ENCODE data around the gene SORCS2.

Gene SORCS2

DNA sequence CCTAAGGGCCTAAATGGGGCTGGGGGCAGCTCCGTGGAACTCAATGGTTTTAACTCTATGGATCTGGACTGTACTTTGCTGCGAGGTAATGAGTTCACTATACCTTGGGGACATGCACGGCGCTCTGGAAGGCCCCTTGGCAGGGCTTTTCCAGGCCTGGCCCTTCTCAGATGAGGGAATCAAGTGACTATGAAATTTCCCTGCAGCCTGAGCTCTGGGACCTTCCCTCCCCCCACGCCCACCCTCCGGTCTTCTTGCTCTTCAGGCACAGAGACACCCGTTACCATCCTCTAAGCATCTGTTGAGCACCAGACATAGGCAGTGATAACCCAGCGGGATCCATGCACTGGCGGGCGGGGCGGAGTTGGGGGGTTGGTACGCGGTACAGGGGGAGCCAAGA lies 133.2 kb downstream of the SORCS2 start:
- no peak overlapping the region for H3K27ac Mint-ChIP-seq
- DNase-seq: no peak
- H3K36me3 Mint-ChIP-seq (ENCODE audit: low read depth): no peaks in the 10 kb centered on the region
- peaks cover 5% of the 10 kb centered on the region for H3K9me3 Mint-ChIP-seq
- peaks cover 2% of the 10 kb centered on the region for H3K4me1 Mint-ChIP-seq (ENCODE audit: low read depth)
- H3K27me3 Mint-ChIP-seq: peaks cover 4% of the 10 kb centered on the region
- H3K4me3 Mint-ChIP-seq: no peak overlapping the region

DNA sequence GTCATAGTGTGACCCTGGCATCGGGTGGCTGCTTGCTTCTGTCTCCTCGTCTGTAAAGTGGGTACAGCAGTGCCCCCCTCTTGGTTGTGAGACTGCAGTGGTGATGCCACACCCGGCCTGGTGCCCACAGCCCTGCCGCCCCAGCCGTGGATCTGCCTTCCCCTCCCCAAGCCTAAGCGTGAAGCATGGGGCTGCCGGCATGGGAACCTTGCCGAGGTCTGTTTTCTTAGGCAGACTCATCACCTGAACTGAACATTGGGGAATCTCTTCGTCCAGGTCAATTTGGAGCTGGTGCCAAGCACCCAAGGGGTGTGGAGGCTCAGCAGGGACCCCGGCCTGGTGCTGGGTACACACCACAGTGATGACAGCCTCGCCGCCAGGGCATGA lies 134.0 kb downstream of the SORCS2 start:
- Mint-ChIP-seq H3K27me3 (peaks cover 4% of the 10 kb centered on the region), H3K36me3 (ENCODE audit: low read depth) (no peaks in the 10 kb centered on the region), H3K4me1 (ENCODE audit: low read depth) (peaks cover 2% of the 10 kb centered on the region), H3K4me3 (no peak overlapping the region), H3K9me3 (peaks cover under 1% of the 10 kb centered on the region), H3K27ac (no peak overlapping the region)
- no peak for DNase-seq

DNA sequence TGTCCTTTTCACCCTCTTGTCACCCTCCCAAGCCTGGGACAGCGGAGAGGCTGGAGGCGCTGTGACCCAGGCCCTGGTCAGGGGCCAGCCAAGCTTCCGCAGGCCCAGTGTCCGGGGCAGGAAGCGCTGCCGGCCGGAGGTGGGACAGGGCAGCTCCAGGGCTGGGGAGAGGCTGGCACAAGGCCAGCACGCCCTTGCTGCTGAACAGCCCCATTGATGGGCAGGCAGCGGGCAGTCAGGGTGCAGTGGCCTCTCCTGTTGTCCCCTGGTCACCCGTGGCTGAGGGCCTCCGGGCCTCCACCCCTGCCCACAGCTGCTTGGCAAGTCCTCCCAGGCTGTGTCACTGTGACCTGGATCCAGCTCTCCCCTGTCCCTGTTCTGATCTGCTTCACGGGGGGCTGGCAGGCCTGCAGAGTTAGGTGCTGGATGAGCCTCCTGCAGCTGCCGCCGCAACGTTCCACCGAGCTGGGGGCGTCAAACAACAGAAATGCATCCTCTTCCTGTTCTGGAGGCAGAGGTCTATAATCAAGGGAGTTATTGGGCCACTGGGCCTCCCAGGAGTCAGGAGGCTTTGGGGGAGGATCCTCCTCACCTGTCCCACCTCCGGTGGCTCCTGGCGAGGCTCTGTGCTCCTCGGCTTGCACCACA lies 134.5 kb downstream of the SORCS2 start:
- H3K4me3 Mint-ChIP-seq: no peak overlapping the region
- peaks cover 2% of the 10 kb centered on the region for H3K4me1 Mint-ChIP-seq (ENCODE audit: low read depth)
- no peak for DNase-seq
- H3K27ac Mint-ChIP-seq: no peak overlapping the region
- peaks cover 4% of the 10 kb centered on the region for H3K27me3 Mint-ChIP-seq
- no peaks in the 10 kb centered on the region for H3K9me3 Mint-ChIP-seq
- H3K36me3 Mint-ChIP-seq (ENCODE audit: low read depth): no peaks in the 10 kb centered on the region

DNA sequence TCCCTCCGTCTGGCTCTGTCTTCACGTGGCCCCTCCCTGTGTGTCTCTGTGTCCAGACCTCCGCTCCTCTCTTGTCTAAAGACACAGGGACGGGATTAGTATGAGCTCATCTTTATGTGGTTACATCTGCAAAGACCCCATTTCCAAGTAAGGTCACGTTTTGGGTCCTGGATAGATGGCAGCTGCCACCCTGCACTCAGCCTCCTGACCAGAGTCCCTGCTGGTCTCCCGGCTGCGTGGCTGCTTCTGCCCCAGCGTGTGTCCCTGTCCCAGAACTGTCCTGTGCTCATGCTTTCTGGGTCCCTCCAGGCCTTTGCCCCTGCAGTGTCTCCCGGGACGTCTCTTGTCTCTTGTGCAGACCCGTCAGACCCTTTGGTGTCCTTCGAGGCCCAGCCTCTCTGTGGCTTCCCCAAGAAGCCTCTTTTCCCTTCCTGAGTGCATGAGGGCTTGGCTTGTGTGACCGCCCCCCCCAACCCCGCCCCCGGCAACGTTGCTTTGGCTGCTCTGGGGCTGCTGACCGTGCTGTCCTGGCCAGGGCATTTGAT lies 135.1 kb downstream of the SORCS2 start:
- no peak overlapping the region for H3K4me3 Mint-ChIP-seq
- peaks cover 4% of the 10 kb centered on the region for H3K27me3 Mint-ChIP-seq
- H3K27ac Mint-ChIP-seq: no peak overlapping the region
- H3K9me3 Mint-ChIP-seq: no peaks in the 10 kb centered on the region
- H3K4me1 Mint-ChIP-seq (ENCODE audit: low read depth): peaks cover 2% of the 10 kb centered on the region
- H3K36me3 Mint-ChIP-seq (ENCODE audit: low read depth): no peaks in the 10 kb centered on the region
- DNase-seq: no peak

DNA sequence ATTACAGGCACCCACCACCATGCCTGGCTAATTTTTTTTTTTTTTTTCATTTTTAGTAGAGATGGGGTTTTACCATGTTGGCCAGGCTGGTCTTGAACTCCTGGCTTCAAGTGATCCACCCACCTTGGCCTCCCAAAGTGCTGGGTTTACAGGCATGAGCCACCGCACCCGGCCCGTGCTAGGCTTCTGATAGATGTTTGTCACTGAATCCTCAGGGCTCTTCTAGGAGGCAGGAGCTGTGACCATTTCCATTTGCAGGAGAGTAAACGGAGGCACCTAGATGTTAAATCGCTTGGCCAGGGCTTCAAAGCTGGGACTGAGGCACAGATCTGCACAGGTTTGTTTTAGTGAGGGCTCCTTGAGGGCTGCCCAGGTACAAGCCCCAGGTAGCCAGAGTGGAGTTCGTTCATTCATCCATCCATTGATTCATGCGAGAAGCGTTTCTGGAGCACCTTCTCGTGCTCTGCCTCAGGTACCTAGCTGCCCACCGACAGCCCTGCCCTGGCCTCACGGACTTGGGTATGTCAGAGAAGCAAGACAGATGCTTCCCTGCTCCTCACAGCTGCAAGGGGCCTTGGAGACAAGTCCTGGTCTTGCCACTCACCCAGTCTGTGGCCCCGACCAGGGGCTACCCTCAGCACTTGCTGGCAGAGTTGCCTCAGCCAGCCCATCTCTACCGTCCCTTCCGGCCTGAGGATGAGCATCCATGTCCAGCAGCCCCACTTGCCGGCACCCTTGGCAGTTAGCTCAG lies 136.0 kb downstream of the SORCS2 start:
- H3K4me3 Mint-ChIP-seq: no peak overlapping the region
- peaks cover 2% of the 10 kb centered on the region for H3K4me1 Mint-ChIP-seq (ENCODE audit: low read depth)
- peaks cover 4% of the 10 kb centered on the region for H3K27me3 Mint-ChIP-seq
- no peaks in the 10 kb centered on the region for H3K9me3 Mint-ChIP-seq
- no peak overlapping the region for H3K27ac Mint-ChIP-seq
- DNase-seq: no peak
- H3K36me3 Mint-ChIP-seq (ENCODE audit: low read depth): no peaks in the 10 kb centered on the region

DNA sequence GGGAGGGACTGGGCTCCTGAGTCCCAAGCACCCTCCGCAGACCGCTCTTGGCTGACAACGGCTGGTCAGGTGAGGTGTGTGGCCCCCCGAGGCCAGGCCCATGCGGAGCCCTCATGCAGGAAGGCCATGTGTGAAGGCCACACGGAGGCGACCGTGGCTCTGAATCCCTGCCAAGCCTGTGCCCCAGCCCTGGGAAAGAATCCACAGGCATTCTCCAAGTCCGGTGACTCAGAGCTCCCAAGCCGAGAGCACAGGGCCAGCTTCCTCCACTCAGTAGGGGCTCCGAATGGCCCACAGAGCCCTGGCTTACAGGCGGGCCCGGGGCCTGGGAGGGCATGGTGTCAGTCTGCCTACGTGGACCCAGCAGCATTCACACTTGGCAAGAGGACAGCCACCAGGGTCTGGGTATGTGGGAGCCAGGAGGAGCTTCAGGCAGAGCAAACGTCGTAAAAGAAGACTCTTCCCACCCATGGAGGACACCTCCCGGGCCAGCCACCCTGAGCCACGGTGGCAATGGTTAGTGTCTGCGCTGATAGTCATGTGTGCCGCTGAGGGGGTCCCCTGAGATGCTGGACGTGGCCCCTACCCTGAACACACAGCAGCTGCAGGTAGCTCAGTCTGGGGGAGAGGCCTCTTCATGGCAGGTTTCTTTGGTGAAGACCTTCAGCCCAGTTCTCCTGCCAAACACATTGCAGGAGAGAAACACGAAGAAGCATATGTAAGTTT lies 136.7 kb downstream of the SORCS2 start:
- no peak overlapping the region for H3K27ac Mint-ChIP-seq
- peaks cover 2% of the 10 kb centered on the region for H3K4me1 Mint-ChIP-seq (ENCODE audit: low read depth)
- H3K36me3 Mint-ChIP-seq (ENCODE audit: low read depth): no peaks in the 10 kb centered on the region

DNA sequence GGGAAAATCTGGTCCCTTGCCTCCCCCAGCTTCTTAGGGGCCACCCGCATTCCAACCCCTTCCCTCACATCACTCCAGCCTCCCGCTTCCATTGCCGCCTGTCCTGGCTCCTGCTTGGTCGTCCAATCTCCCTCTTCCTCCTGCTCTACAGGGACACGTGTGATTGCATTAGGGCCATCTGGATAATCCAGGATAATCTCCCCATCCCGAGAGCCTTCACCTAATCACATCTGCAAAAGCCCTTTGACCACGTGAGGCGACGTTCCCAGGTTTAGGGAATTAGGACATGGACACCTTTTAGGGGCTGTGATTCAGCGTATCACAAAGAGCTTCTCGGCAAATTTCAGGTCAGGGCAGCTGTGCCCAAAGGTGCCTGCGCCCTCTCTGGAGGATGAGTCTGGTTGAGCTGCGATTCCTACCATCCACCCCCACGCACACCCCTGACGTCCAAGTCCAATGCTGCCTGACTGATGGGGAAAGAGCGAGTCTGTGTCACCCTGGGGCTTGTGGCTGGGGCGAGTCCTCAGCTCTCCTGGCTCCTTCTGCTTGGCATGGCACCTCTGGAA lies 137.8 kb downstream of the SORCS2 start:
- H3K9me3 Mint-ChIP-seq: no peaks in the 10 kb centered on the region
- H3K4me3 Mint-ChIP-seq: no peak overlapping the region
- no peaks in the 10 kb centered on the region for H3K36me3 Mint-ChIP-seq (ENCODE audit: low read depth)
- peaks cover 4% of the 10 kb centered on the region for H3K27me3 Mint-ChIP-seq
- H3K27ac Mint-ChIP-seq: no peak overlapping the region
- no peaks in the 10 kb centered on the region for H3K4me1 Mint-ChIP-seq (ENCODE audit: low read depth)
- DNase-seq: no peak

More for the DNA sequence above, 136.7 kb downstream of the SORCS2 start:
- Mint-ChIP-seq H3K27me3 (peaks cover 4% of the 10 kb centered on the region), H3K9me3 (no peaks in the 10 kb centered on the region), H3K4me3 (no peak overlapping the region)
- no peak for DNase-seq

DNA sequence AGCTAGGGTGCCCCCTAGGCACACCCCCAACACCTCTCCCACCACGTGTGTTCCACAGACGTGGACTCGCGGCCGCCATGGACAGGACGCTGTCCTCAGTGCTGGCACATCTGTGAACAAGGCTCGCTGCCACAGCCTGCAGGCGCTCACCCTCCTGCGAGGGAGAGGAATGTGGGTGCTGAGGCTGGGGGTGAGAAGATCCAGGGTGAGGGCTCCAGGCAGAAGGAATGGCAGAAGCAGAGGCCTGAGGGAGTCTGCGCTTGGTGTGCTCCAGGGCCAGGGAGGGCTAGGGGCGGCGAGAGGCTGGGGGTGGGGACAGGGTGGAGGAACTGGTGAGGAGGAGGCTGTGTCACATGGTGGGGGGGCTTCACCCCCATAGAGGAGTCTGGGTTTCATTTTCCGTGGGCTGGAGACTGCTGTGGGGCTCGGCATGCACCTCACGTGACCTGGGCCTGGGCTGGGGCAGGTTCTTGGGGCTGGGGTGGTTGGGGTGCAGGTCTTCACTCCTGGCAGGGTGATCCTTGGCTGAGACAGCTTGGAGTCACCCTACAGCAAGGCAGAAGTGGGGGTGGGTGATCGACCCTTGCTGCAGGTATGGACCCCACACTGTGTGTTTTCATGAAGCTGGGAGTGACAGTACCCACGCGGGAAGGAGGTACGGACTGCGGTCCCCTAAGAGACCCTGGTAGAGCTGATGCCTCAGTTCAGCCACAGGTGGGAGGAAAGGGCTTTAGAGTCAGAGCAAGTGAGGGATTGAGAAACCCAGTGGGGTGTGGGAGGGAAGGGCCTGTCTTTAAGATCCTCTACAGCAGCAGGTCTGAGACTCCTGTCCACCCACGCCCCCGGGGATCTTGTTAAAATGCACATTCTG lies 138.7 kb downstream of the SORCS2 start:
- no peaks in the 10 kb centered on the region for H3K4me1 Mint-ChIP-seq (ENCODE audit: low read depth)
- no peak overlapping the region for H3K27ac Mint-ChIP-seq
- no peak overlapping the region for H3K4me3 Mint-ChIP-seq
- peaks cover under 1% of the 10 kb centered on the region for H3K27me3 Mint-ChIP-seq
- DNase-seq: no peak
- no peaks in the 10 kb centered on the region for H3K36me3 Mint-ChIP-seq (ENCODE audit: low read depth)
- no peaks in the 10 kb centered on the region for H3K9me3 Mint-ChIP-seq

DNA sequence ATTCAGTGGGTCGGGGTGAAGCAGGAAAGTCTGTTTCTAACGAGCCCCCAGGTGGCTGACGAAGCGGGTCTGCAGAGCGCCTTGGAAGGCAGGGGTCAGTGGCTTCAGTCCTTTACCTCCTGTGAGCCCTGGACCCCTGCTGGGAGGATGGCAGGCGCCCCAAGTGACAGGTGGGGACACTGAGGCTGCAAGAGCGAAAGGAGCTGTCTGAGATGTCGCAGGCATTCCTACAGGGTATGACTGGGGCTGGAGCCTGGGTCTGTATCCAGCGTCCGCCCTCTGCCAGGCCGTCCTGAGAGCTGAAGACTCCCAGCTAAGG lies 139.3 kb downstream of the SORCS2 start:
- Mint-ChIP-seq H3K27ac (no peak overlapping the region), H3K4me3 (no peak overlapping the region), H3K4me1 (ENCODE audit: low read depth) (no peaks in the 10 kb centered on the region), H3K27me3 (no peaks in the 10 kb centered on the region), H3K9me3 (no peaks in the 10 kb centered on the region), H3K36me3 (ENCODE audit: low read depth) (no peaks in the 10 kb centered on the region)
- no peak for DNase-seq

DNA sequence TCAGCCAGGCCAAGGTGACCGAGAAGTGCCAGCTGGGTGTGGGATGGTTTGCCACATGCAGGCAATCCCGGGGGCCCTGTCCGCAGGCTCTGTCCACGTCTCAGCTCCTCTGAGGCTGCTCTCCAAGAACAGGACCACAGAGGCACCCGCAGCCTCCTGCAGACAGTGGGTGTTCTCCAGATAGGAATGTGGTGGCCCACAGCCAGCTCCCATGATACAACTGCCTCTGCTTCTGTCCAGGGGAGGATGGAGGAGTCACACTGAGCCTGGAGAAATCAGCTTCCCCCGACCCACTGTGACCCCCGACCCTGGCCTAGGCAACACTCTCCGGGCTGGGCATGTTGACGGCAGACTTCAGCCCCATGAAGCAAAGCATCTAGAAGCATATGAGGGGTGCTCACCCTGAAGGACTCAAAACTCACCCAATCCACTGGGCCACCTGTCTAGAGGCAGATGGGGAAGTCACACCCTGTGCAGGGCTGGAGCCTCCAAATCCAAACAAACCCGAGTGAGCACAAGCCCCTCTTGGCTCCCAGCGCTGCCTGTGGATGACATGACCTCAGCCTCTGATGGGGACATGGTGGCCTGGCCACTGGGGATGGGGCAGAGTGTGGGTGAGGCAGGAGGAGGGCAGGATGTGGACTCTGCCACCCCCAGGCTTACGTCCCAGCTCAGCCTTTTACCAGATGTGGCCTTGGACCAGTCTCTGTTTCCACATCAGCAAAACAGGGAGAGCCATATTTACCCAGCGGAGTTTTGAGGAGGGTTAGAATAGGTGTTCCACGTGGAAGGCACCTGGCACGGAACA lies 140.1 kb downstream of the SORCS2 start:
- Mint-ChIP-seq H3K27ac (no peak overlapping the region), H3K4me3 (no peak overlapping the region), H3K9me3 (no peaks in the 10 kb centered on the region), H3K4me1 (ENCODE audit: low read depth) (no peaks in the 10 kb centered on the region), H3K36me3 (ENCODE audit: low read depth) (no peaks in the 10 kb centered on the region), H3K27me3 (no peaks in the 10 kb centered on the region)
- no peak for DNase-seq

DNA sequence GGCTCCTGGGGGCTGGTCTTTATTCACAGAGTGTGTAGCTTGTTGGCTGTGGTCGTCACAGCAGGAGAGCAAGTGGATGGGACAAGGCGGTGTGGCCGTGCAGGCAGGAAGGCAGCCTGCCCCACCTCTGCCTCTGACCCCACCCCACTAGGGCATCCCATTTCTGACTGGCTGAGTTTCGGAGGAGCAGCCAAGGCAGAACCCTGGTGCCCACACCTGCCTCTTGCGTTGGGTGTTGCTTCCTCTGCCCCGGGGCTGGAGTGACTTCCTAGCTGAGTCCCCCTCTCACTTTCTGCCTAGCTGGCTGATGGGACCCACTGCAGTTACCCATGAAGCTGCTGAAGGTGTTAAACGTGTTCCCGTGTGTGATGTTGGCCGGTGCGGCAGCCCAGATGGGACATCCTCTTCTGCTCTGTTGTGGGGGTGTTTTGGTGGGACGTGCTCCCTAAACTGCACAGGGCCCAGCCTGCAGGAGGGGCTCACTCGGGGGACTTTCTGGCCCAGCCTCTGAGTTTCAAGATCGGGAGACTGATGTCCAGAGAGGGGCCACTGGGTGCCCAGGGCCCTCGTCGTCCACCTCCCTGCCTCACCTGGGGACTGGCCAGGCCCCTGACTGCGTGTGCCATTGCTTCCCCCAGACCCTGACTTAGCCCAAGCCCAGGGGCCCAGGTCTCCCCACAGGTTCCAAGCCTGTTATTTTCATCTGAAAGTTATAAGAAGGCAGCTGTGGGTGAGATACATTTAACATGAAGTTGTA lies 140.9 kb downstream of the SORCS2 start:
- Mint-ChIP-seq H3K9me3 (no peaks in the 10 kb centered on the region), H3K36me3 (ENCODE audit: low read depth) (no peaks in the 10 kb centered on the region), H3K4me1 (ENCODE audit: low read depth) (no peaks in the 10 kb centered on the region), H3K27me3 (no peaks in the 10 kb centered on the region), H3K27ac (no peak overlapping the region), H3K4me3 (no peak overlapping the region)
- no peak for DNase-seq

DNA sequence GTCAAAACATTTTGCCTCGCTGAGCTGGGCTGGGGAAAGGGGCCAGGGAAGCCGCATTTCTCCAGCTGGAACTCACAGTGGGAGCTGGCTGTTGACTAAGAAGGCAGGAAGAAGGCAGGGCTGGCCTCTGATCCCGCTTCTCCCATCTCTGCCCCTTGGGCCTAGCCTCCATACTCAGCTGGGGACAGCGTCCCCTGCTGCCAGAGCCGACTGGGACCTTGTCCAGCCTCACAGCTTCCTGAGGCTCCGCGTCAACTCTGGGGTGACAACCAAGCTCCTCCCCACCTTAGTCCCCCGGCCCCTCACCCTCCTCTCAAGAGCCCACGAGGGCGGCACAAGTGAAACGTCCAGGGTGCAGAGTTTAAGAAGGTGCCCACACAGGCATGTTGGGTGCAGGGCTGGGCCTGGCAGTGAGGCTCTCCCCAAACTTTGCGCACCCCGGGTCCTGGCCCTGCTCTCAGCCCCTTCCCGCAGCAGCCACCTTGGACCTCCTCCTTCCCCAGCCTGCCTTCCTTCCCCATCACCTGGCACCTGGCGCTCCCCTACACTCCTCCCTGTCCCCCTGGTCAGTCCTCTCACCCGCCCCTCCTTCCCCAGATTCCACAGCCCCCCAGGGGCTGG lies 141.6 kb downstream of the SORCS2 start:
- no peak for DNase-seq
- no peak overlapping the region for H3K27ac Mint-ChIP-seq
- H3K9me3 Mint-ChIP-seq: no peaks in the 10 kb centered on the region
- no peak overlapping the region for H3K4me3 Mint-ChIP-seq
- no peaks in the 10 kb centered on the region for H3K27me3 Mint-ChIP-seq
- no peaks in the 10 kb centered on the region for H3K4me1 Mint-ChIP-seq (ENCODE audit: low read depth)
- H3K36me3 Mint-ChIP-seq (ENCODE audit: low read depth): no peaks in the 10 kb centered on the region
